AG04449 (cell line): Measurements from ENCODE around the gene SCYL3.

Source experiments
- CTCF ChIA-PET: fragments of 350-600 bp; formaldehyde crosslinking; extraction: SDS; loops from one replicate; lab custom pipeline; 2021; ENCODE audit warnings: antibody characterized with exemption; lab: Yijun Ruan, JAX
- POLR2A ChIA-PET: fragments of 400-600, 350-600 bp; formaldehyde crosslinking; extraction: SDS; loops from one replicate; lab custom pipeline; 2020; ENCODE audit warnings: antibody characterized with exemption, inconsistent platforms; lab: Yijun Ruan, JAX
- DNase-seq: peaks from one replicate; pipeline ENCODE4 v3.0.0-alpha.2; 2010; ENCODE audit warnings: low read depth, low spot score
- H3K4me3 ChIP-seq: 2 replicates; pipeline ENCODE4 v1.5.1; 2011; ENCODE audit warnings: low read depth, mild to moderate bottlenecking, control low read depth, low read length
- TF ChIP-seq, protein P1 (sequence below): IDR thresholded peaks from one replicate; pipeline ENCODE4 v1.5.1; 2011; ENCODE audit warnings: mild to moderate bottlenecking, moderate library complexity, low read length, control low read depth, inconsistent platforms; ENCODE audit not compliant: insufficient read depth; ENCODE audit errors: missing control alignments

SCYL3 gene

GRCh38 chr1:169893645-169894423 lies at the start of gene SCYL3:
Gene SCYL3 (minus strand): TSS chr1:169893896. CDS start chr1:169888840, 5,056 bp downstream.
- TF ChIP-seq, protein P1, sequence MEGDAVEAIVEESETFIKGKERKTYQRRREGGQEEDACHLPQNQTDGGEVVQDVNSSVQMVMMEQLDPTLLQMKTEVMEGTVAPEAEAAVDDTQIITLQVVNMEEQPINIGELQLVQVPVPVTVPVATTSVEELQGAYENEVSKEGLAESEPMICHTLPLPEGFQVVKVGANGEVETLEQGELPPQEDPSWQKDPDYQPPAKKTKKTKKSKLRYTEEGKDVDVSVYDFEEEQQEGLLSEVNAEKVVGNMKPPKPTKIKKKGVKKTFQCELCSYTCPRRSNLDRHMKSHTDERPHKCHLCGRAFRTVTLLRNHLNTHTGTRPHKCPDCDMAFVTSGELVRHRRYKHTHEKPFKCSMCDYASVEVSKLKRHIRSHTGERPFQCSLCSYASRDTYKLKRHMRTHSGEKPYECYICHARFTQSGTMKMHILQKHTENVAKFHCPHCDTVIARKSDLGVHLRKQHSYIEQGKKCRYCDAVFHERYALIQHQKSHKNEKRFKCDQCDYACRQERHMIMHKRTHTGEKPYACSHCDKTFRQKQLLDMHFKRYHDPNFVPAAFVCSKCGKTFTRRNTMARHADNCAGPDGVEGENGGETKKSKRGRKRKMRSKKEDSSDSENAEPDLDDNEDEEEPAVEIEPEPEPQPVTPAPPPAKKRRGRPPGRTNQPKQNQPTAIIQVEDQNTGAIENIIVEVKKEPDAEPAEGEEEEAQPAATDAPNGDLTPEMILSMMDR, result no peak
- ChIA-PET CTCF (interaction anchor here (1.0 to 1.1 kb wide), 2 partner anchors 9 to 10 kb away, joined by 3 to 4 read pairs; no protein-coding TSS in a partner anchor), POLR2A (interaction anchor here (0.6 to 1.2 kb wide), 4 partner anchors 13 to 765 kb away, joined by 3 to 5 read pairs (median 4); partner anchors contain the start of gene SLC19A2)
- peak within 1 kb of the TSS; percentile 94 for H3K4me3 ChIP-seq
- peak; percentile 90 for DNase-seq

GRCh38 chr1:169941982-169942830 lies 48.5 kb upstream of the SCYL3 start:
- POLR2A ChIA-PET, result no interaction called here
- H3K4me3 ChIP-seq, result no peak overlapping the region
- TF ChIP-seq, protein P1, result no peak
- no peak for DNase-seq
- CTCF ChIA-PET, result interaction anchor here (0.6 to 1.2 kb wide), 3 partner anchors 14 to 1077 kb away, joined by 3 to 5 read pairs (median 4); no protein-coding TSS in a partner anchor

DNA sequence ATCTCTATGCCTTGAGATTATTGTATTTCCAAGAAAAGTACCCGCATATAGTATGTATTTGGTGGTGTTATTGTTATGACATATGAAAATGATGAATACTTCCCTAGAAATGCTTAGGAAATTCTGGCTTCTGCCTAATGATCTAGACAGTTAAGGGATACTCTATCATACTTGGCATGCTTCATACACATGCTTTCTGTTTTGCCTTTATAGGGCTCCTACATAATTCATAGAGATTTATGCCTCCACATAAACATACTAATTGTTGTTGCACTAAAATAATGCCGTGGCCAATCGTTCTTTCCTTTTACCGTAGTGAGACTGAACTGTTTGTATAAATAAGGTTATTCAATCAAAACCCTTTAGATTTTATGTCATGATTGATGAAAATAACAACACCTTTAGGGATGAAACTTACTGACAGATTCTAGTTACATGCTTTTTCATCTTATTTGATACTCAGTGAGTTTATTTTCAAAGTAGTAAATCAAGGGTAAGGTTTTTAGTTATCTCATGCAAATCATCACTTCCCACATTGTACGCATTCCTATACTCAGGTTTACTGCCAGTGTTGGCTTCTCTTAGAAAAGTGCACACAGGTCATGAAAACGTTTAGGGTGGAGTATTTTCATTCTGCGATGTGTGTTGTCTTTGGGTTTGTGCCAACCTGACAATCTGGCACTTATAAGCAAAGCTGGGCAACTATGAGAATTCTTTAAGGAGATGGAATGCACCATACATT lies 40.5 kb upstream of the SCYL3 start:
- TF ChIP-seq, protein P1, result no peak
- no peak for DNase-seq
- no peak overlapping the region for H3K4me3 ChIP-seq
- CTCF ChIA-PET, result interaction anchor here (0.7 kb wide), 1 partner anchor 1033 kb away, joined by 3 read pairs; no protein-coding TSS in a partner anchor
- POLR2A ChIA-PET, result no interaction called here

GRCh38 chr1:169931795-169932231 lies 38.1 kb upstream of the SCYL3 start:
- no peak for DNase-seq
- TF ChIP-seq, protein P1, result no peak
- H3K4me3 ChIP-seq, result no peak overlapping the region
- POLR2A ChIA-PET, result no interaction called here
- CTCF ChIA-PET, result no interaction called here

DNA sequence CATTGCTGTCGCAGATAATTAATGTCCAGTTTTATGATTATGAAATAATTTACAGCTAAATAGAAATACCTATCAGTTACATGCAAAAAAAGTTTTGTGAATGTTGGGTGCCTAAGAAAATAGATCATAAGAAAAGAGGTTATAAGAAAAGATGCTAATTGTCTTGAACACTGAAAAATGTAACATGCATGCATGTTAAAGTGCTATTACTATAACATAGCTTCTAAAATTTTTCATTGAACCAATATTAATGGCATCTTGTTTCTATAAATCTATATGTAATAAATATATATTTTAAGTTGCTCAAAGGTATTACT lies 35.5 kb upstream of the SCYL3 start:
- no peak overlapping the region for H3K4me3 ChIP-seq
- DNase-seq, result no peak
- ChIA-PET POLR2A (interaction anchor here (0.6 kb wide), 1 partner anchor 411 kb away, joined by 3 read pairs; no protein-coding TSS in a partner anchor), CTCF (interaction anchor here (0.5 to 3.6 kb wide), 29 partner anchors 12 to 1299 kb away, joined by 3 to 39 read pairs (median 4); partner anchors contain the start of gene KIFAP3)
- TF ChIP-seq, protein P1, result no peak
